Measurements from ENCODE around the gene MAPK8IP2.

The MAPK8IP2 gene

DNA sequence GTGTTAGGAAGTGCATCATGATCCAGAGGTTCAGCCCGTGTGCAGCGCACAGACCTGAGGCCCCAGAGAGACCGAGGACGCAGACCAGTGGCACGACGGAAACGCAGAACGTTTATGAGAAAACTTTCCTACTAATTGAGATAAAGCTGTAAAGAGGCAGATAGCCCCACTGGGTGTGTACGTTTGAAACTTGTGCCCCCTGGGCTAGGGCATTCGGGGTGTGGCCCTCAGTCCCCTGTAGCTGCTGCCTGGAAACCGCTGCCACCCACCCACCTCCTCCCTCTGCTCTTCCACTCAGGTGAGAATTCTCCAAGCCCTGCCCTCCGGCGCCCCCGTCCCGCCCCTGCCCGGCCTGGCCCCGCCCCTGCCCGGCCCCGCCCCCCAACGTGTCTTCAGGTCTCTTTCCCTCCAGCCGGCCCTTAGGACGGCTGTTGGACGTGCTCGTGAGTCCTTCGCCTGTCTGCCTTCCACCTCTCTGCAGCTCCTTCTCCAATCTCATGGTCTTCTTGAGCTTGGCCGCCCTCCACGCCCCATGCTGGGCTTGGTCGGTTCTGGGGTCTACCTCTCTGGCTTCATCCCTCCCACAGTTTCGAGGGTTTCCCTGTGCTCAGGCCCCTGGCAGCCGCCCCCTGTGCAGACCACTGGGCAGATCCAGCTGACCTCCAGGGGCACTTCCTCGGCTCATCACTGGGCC lies 12.1 kb downstream of the MAPK8IP2 start (continued):
- TF ChIP-seq SETDB1 (IDR thresholded peaks at IDR 0.05; ENCODE audit: insufficient read length, low read length) (no peak), KLF8 (tag by site-specific recombination; IDR thresholded peaks at IDR 0.05) (peak; percentile 24; the same call in 1 of the 2 replicates), ZSCAN30 (tag by site-specific recombination; IDR thresholded peaks at IDR 0.05) (no peak), ZNF488 (tag by site-specific recombination; IDR thresholded peaks at IDR 0.05) (no peak), GLIS2 (tag by site-specific recombination; IDR thresholded peaks at IDR 0.05) (0 out of 2 replicates have a peak, but pooled peaks have one; percentile 26), ZNF292 (tag by site-specific recombination; IDR thresholded peaks at IDR 0.05; ENCODE audit: borderline replicate concordance, low read depth) (no peak), SALL2 (tag by site-specific recombination; IDR thresholded peaks at IDR 0.05; ENCODE audit: borderline replicate concordance) (no peak), HOXD13 (CRISPR knock-in tag; IDR thresholded peaks at IDR 0.05; ENCODE audit: borderline replicate concordance) (no peak), ZNF155 (tag by site-specific recombination; IDR thresholded peaks at IDR 0.05) (no peak), ZBTB7A (tag by site-specific recombination; IDR thresholded peaks at IDR 0.05; ENCODE audit: low read depth) (no peak), ZNF335 (tag by site-specific recombination; conservative IDR thresholded peaks at IDR 0.05) (no peak), ZEB2 (tag by site-specific recombination; IDR thresholded peaks at IDR 0.05) (no peak), ZNF248 (tag by site-specific recombination; IDR thresholded peaks at IDR 0.05) (no peak), ZNF677 (tag by site-specific recombination; IDR thresholded peaks at IDR 0.05) (no peak), ZNF600 (tag by site-specific recombination; IDR thresholded peaks at IDR 0.05) (peak; percentile 62), SP3 (tag by site-specific recombination; IDR thresholded peaks at IDR 0.05) (0 out of 2 replicates have a peak, but pooled peaks have one; percentile 3), ZNF670 (tag by site-specific recombination; IDR thresholded peaks at IDR 0.05; ENCODE audit: low read depth) (no peak), ZNF692 (tag by site-specific recombination; IDR thresholded peaks at IDR 0.05) (no peak), ZNF571 (tag by site-specific recombination; IDR thresholded peaks at IDR 0.05) (no peak)
- TF ChIP-seq, protein P1, sequence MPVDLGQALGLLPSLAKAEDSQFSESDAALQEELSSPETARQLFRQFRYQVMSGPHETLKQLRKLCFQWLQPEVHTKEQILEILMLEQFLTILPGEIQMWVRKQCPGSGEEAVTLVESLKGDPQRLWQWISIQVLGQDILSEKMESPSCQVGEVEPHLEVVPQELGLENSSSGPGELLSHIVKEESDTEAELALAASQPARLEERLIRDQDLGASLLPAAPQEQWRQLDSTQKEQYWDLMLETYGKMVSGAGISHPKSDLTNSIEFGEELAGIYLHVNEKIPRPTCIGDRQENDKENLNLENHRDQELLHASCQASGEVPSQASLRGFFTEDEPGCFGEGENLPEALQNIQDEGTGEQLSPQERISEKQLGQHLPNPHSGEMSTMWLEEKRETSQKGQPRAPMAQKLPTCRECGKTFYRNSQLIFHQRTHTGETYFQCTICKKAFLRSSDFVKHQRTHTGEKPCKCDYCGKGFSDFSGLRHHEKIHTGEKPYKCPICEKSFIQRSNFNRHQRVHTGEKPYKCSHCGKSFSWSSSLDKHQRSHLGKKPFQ (tag by site-specific recombination; IDR thresholded peaks at IDR 0.05) = no peak
- TF ChIP-seq, protein P2, sequence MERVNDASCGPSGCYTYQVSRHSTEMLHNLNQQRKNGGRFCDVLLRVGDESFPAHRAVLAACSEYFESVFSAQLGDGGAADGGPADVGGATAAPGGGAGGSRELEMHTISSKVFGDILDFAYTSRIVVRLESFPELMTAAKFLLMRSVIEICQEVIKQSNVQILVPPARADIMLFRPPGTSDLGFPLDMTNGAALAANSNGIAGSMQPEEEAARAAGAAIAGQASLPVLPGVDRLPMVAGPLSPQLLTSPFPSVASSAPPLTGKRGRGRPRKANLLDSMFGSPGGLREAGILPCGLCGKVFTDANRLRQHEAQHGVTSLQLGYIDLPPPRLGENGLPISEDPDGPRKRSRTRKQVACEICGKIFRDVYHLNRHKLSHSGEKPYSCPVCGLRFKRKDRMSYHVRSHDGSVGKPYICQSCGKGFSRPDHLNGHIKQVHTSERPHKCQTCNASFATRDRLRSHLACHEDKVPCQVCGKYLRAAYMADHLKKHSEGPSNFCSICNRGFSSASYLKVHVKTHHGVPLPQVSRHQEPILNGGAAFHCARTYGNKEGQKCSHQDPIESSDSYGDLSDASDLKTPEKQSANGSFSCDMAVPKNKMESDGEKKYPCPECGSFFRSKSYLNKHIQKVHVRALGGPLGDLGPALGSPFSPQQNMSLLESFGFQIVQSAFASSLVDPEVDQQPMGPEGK (tag by site-specific recombination; IDR thresholded peaks at IDR 0.05) = 0 out of 2 replicates have a peak, but pooled peaks have one; percentile 29
- TF ChIP-seq, protein P3, sequence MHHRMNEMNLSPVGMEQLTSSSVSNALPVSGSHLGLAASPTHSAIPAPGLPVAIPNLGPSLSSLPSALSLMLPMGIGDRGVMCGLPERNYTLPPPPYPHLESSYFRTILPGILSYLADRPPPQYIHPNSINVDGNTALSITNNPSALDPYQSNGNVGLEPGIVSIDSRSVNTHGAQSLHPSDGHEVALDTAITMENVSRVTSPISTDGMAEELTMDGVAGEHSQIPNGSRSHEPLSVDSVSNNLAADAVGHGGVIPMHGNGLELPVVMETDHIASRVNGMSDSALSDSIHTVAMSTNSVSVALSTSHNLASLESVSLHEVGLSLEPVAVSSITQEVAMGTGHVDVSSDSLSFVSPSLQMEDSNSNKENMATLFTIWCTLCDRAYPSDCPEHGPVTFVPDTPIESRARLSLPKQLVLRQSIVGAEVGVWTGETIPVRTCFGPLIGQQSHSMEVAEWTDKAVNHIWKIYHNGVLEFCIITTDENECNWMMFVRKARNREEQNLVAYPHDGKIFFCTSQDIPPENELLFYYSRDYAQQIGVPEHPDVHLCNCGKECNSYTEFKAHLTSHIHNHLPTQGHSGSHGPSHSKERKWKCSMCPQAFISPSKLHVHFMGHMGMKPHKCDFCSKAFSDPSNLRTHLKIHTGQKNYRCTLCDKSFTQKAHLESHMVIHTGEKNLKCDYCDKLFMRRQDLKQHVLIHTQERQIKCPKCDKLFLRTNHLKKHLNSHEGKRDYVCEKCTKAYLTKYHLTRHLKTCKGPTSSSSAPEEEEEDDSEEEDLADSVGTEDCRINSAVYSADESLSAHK (tag by site-specific recombination; IDR thresholded peaks at IDR 0.05) = peak; percentile 89
- TF ChIP-seq, protein P4, sequence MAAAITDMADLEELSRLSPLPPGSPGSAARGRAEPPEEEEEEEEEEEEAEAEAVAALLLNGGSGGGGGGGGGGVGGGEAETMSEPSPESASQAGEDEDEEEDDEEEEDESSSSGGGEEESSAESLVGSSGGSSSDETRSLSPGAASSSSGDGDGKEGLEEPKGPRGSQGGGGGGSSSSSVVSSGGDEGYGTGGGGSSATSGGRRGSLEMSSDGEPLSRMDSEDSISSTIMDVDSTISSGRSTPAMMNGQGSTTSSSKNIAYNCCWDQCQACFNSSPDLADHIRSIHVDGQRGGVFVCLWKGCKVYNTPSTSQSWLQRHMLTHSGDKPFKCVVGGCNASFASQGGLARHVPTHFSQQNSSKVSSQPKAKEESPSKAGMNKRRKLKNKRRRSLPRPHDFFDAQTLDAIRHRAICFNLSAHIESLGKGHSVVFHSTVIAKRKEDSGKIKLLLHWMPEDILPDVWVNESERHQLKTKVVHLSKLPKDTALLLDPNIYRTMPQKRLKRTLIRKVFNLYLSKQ (tag by site-specific recombination; IDR thresholded peaks at IDR 0.05; ENCODE audit: borderline replicate concordance) = no peak
